Breast epithelium (tissue), 4 donors: Measurements from ENCODE around the gene CTNNA1. TPM values are rescaled to one million over a fixed set of nuclear protein-coding genes. Genes with fewer than 3 reads are reported as not detected.

ENCODE experiments used
- DNase-seq, 2 donors: peaks; one replicate each; pipeline ENCODE4 v3.0.0-alpha.2; 2019; ENCODE audit warnings: low spot score in 2 of 2
- H3K27ac ChIP-seq, 2 donors: fragments of 200-600 bp; sonication (generic) in 1 of 2; one replicate each; pipeline ENCODE4 v1.5.1; 2016 to 2019; ENCODE audit warnings: mild to moderate bottlenecking in 1 of 2
- H3K27me3 ChIP-seq, 2 donors: fragments of 200-600 bp; sonication (generic) in 1 of 2; one replicate each; pipeline versions ENCODE4 v1.5.1 to v1.6.0; 2017 to 2019; ENCODE audit warnings: control low read depth in 1 of 2, mild to moderate bottlenecking in 1 of 2
- H3K36me3 ChIP-seq: fragments of 200-600 bp; one replicate; pipeline ENCODE4 v1.5.1; 2019
- H3K4me1 ChIP-seq, 2 donors: fragments of 200-600 bp; sonication (generic); one replicate each; pipeline ENCODE4 v1.5.1; 2016 to 2019; ENCODE audit warnings: control low read depth in 1 of 2
- H3K4me3 ChIP-seq, 3 donors: fragments of 200-600 bp; sonication (generic); 1 replicate in 2 of 3; 2 replicates in 1 of 3; pipeline ENCODE4 v1.5.1; 2016 to 2019; ENCODE audit warnings: mild to moderate bottlenecking in 3 of 3, moderate library complexity in 2 of 3
- H3K9me3 ChIP-seq, 2 donors: fragments of 200-600 bp; sonication (generic) in 1 of 2; one replicate each; pipeline ENCODE4 v1.5.1; 2016 to 2019; ENCODE audit warnings: control low read depth in 1 of 2
- CTCF ChIP-seq, 3 donors: fragments of 450-650 bp; IDR thresholded peaks; one replicate each; pipeline ENCODE4 v1.5.1; 2016 to 2017; ENCODE audit warnings: antibody characterized with exemption in 3 of 3, mild to moderate bottlenecking in 3 of 3, moderate library complexity in 3 of 3
- POLR2A ChIP-seq: fragments of 450-650 bp; IDR thresholded peaks from one replicate; pipeline ENCODE4 v1.6.1; 2016; ENCODE audit warnings: antibody characterized with exemption, mild to moderate bottlenecking, moderate library complexity
- POLR2AphosphoS5 ChIP-seq, 3 donors: sonication (generic); formaldehyde crosslinking; IDR thresholded peaks; one replicate each; pipeline ENCODE4 v1.6.1; 2017; ENCODE audit warnings: antibody characterized with exemption in 3 of 3
- intact Hi-C: fragments of 100-400 bp; cut with DNase I; formaldehyde crosslinking; loops from one replicate; pipeline ENCODE4 v1.15.1; 2023; ENCODE audit warnings: low total_unique reads
- total RNA-seq, 3 donors: library from RNA; depleted of rRNA; stranded (reverse); fragments of >200 nt; gene quantifications; one replicate each; pipeline ENCODE4 v1.1.0, GENCODE V29; 2016

The CTNNA1 gene
- total RNA-seq, 3 donors from 2014 or later = 314 to 389 (median 321) TPM

- TF ChIP-seq POLR2A = no peak
- no peak for TF ChIP-seq POLR2AphosphoS5 (IDR thresholded peaks at IDR 0.05)
- TF ChIP-seq CTCF (IDR thresholded peaks at IDR 0.05) = no peak
- H3K9me3 ChIP-seq = no peaks in the 10 kb centered on the region
- intact Hi-C loops = no loop called here
- H3K4me3 ChIP-seq = no peak overlapping the region
- no peak overlapping the region for H3K27ac ChIP-seq
- DNase-seq = no peak
- no peaks in the 10 kb centered on the region for H3K36me3 ChIP-seq
- H3K27me3 ChIP-seq = no peaks in the 10 kb centered on the region
- H3K4me1 ChIP-seq = no peaks in the 10 kb centered on the region
Measured at GRCh38 chr5:138942861-138943260, 189.6 kb downstream of the CTNNA1 start.

GRCh38 chr5:138943599-138944173 is 190.5 kb downstream of the CTNNA1 start:
- TF ChIP-seq CTCF (IDR thresholded peaks at IDR 0.05) (no peak), POLR2AphosphoS5 (IDR thresholded peaks at IDR 0.05) (no peak), POLR2A (no peak)
- Histone ChIP-seq H3K36me3 (no peaks in the 10 kb centered on the region), H3K4me3 (no peak overlapping the region), H3K4me1 (no peaks in the 10 kb centered on the region), H3K9me3 (no peaks in the 10 kb centered on the region), H3K27me3 (no peaks in the 10 kb centered on the region), H3K27ac (no peak overlapping the region)
- intact Hi-C loops = no loop called here
- DNase-seq = no peak

GRCh38 chr5:138944527-138945322 is 191.5 kb downstream of the CTNNA1 start:
- no peak for DNase-seq
- Histone ChIP-seq H3K4me3 (no peak overlapping the region), H3K9me3 (no peaks in the 10 kb centered on the region), H3K27ac (no peak overlapping the region), H3K4me1 (no peaks in the 10 kb centered on the region), H3K27me3 (no peaks in the 10 kb centered on the region), H3K36me3 (no peaks in the 10 kb centered on the region)
- intact Hi-C loops = no loop called here
- TF ChIP-seq POLR2AphosphoS5 (IDR thresholded peaks at IDR 0.05) (no peak), CTCF (IDR thresholded peaks at IDR 0.05) (no peak), POLR2A (no peak)

- H3K4me3 ChIP-seq = no peak overlapping the region
- H3K36me3 ChIP-seq = no peaks in the 10 kb centered on the region
- TF ChIP-seq CTCF (IDR thresholded peaks at IDR 0.05) (no peak), POLR2A (no peak), POLR2AphosphoS5 (IDR thresholded peaks at IDR 0.05) (no peak)
- DNase-seq = no peak
- no peak overlapping the region for H3K27ac ChIP-seq
- no peaks in the 10 kb centered on the region for H3K4me1 ChIP-seq
- H3K9me3 ChIP-seq = no peaks in the 10 kb centered on the region
- no peaks in the 10 kb centered on the region for H3K27me3 ChIP-seq
- intact Hi-C loops = no loop called here
Measured at GRCh38 chr5:138945421-138946240, 192.4 kb downstream of the CTNNA1 start.

GRCh38 chr5:138946241-138946623 is 193.0 kb downstream of the CTNNA1 start:
- Histone ChIP-seq H3K4me1 (no peaks in the 10 kb centered on the region), H3K9me3 (no peaks in the 10 kb centered on the region), H3K4me3 (no peak overlapping the region), H3K27me3 (no peaks in the 10 kb centered on the region), H3K27ac (no peak overlapping the region), H3K36me3 (no peaks in the 10 kb centered on the region)
- no peak for DNase-seq
- intact Hi-C loops = no loop called here
- no peak for TF ChIP-seq POLR2A
- no peak for TF ChIP-seq POLR2AphosphoS5 (IDR thresholded peaks at IDR 0.05)
- TF ChIP-seq CTCF (IDR thresholded peaks at IDR 0.05) = no peak
